Thyroid gland (tissue), 4 donors: ENCODE data around the gene ZBTB5. TPM values are rescaled to one million over a fixed set of nuclear protein-coding genes. Genes with fewer than 3 reads are reported as not detected.

ENCODE experiments used
- DNase-seq, 2 donors: peaks; one replicate each; pipeline ENCODE4 v3.0.0-alpha.2; 2019
- H3K27ac ChIP-seq, 3 donors: fragments of 200-600 bp; sonication (generic); 1 replicate in 2 of 3; 2 replicates in 1 of 3; pipeline ENCODE4 v1.5.1; 2016 to 2019; ENCODE audit warnings: mild to moderate bottlenecking in 1 of 3, moderate library complexity in 1 of 3
- H3K27me3 ChIP-seq: fragments of 200-600 bp; sonication (generic); one replicate; pipeline ENCODE4 v1.5.1; 2019
- H3K36me3 ChIP-seq, 2 donors: fragments of 200-600 bp; sonication (generic); one replicate each; pipeline ENCODE4 v1.5.1; 2016 to 2019
- H3K4me1 ChIP-seq, 2 donors: fragments of 200-600 bp; sonication (generic); one replicate each; pipeline ENCODE4 v1.5.1; 2017 to 2019
- H3K4me3 ChIP-seq, 3 donors: fragments of 200-600 bp; sonication (generic); replicated peaks in 1 of 3; 1 replicate in 2 of 3; 2 replicates in 1 of 3; pipeline ENCODE4 v1.5.1; 2016; ENCODE audit warnings: mild to moderate bottlenecking in 1 of 3
- H3K9me3 ChIP-seq: fragments of 200-600 bp; sonication (generic); one replicate; pipeline ENCODE4 v1.5.1; 2017
- POLR2A ChIP-seq, 2 donors: fragments of 450-650 bp; IDR thresholded peaks; one replicate each; pipeline ENCODE4 v1.6.1; 2017; ENCODE audit warnings: antibody characterized with exemption in 2 of 2, mild to moderate bottlenecking in 2 of 2, moderate library complexity in 1 of 2
- WGBS, 2 donors: methylation state at CpG; one replicate each; pipeline ENCODE4 v1.1.5; 2017; 5-methylcytosine and 5-hydroxymethylcytosine counted together
- intact Hi-C: fragments of 100-400 bp; cut with DNase I; formaldehyde crosslinking; loops from one replicate; pipeline ENCODE4 v1.15.1; 2023
- total RNA-seq, 4 donors: library from RNA; depleted of rRNA; stranded (reverse); fragments of >200 nt; gene quantifications; one replicate each; pipeline ENCODE4 v1.2.3, GENCODE V29; 2016
- TF ChIP-seq, protein P1 (sequence below), 6 experiments: fragments of 200-600 bp in 3 of 6; fragments of 450-650 bp in 3 of 6; sonication (generic) in 3 of 6; IDR thresholded peaks; one replicate each; pipeline ENCODE4 v1.5.1; 2016 to 2019; ENCODE audit warnings: antibody characterized with exemption in 6 of 6, mild to moderate bottlenecking in 2 of 6, inconsistent platforms in 1 of 6, moderate library complexity in 1 of 6

ZBTB5 gene
- total RNA-seq, 4 donors from 2014 or later = 19.2 to 26.8 (median 22.3) TPM

- no peak overlapping the region for H3K27ac ChIP-seq
- 88 to 92% methylated on average over 7 of the region's 7 CpGs for WGBS, 2 donors
- intact Hi-C loops = loop anchor here (10.0 kb wide), 1 partner anchor 145 kb away; the partner anchor contains the start of gene FRMPD1
- no peak overlapping the region for H3K4me3 ChIP-seq
- H3K36me3 ChIP-seq = peaks cover 0 to 4% of the 10 kb centered on the region in 2 donors
- no peaks in the 10 kb centered on the region for H3K27me3 ChIP-seq
- DNase-seq = no peak
- no peaks in the 10 kb centered on the region for H3K4me1 ChIP-seq
- TF ChIP-seq, protein P1, sequence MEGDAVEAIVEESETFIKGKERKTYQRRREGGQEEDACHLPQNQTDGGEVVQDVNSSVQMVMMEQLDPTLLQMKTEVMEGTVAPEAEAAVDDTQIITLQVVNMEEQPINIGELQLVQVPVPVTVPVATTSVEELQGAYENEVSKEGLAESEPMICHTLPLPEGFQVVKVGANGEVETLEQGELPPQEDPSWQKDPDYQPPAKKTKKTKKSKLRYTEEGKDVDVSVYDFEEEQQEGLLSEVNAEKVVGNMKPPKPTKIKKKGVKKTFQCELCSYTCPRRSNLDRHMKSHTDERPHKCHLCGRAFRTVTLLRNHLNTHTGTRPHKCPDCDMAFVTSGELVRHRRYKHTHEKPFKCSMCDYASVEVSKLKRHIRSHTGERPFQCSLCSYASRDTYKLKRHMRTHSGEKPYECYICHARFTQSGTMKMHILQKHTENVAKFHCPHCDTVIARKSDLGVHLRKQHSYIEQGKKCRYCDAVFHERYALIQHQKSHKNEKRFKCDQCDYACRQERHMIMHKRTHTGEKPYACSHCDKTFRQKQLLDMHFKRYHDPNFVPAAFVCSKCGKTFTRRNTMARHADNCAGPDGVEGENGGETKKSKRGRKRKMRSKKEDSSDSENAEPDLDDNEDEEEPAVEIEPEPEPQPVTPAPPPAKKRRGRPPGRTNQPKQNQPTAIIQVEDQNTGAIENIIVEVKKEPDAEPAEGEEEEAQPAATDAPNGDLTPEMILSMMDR (IDR thresholded peaks at IDR 0.05) = no peak
- no peak for TF ChIP-seq POLR2A (IDR thresholded peaks at IDR 0.05)
- no peaks in the 10 kb centered on the region for H3K9me3 ChIP-seq
These were observed 44.3 kb upstream of the ZBTB5 start for GRCh38 chr9:37509536-37509935.

DNA sequence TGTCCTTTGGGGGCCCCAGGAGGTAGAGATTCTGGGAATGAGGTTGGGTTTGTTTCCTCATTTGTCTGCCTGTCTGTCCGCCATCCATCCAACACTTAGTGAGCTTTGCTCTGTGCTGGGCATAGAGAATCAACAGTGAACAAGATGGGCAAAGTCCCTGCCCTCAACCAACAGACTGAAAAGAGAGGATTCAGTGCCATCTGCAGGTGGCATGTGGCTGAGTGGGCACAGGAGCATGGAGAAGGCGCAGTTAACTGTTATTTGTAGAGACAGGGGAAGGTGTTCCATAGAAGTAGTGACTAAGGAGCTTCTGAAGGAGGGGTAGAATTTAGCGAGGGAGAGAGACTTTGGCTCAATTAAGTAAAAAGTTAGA is 43.6 kb upstream of the ZBTB5 start:
- H3K36me3 ChIP-seq = peaks cover 0 to 4% of the 10 kb centered on the region in 2 donors
- no peak for DNase-seq
- H3K27ac ChIP-seq = no peak overlapping the region
- no peaks in the 10 kb centered on the region for H3K27me3 ChIP-seq
- intact Hi-C loops = loop anchor here (10.0 kb wide), 1 partner anchor 146 kb away; the partner anchor contains the start of gene FRMPD1
- H3K4me3 ChIP-seq = no peak overlapping the region
- H3K4me1 ChIP-seq = no peaks in the 10 kb centered on the region
- no peak for TF ChIP-seq POLR2A (IDR thresholded peaks at IDR 0.05)
- TF ChIP-seq, protein P1 (IDR thresholded peaks at IDR 0.05) = no peak
- H3K9me3 ChIP-seq = no peaks in the 10 kb centered on the region
- 96 to 99% methylated on average over 3 of the region's 3 CpGs for WGBS, 2 donors

GRCh38 chr9:37508135-37508833 is 43.0 kb upstream of the ZBTB5 start:
- intact Hi-C loops = loop anchor here (10.0 kb wide), 1 partner anchor 147 kb away; the partner anchor contains the start of gene FRMPD1
- no peak overlapping the region for H3K27ac ChIP-seq
- no peaks in the 10 kb centered on the region for H3K9me3 ChIP-seq
- H3K36me3 ChIP-seq = peaks cover 5% of the 10 kb centered on the region in 2 donors
- TF ChIP-seq, protein P1 (IDR thresholded peaks at IDR 0.05) = no peak
- no peak for TF ChIP-seq POLR2A (IDR thresholded peaks at IDR 0.05)
- 84 to 92% methylated on average over 5 of the region's 5 CpGs for WGBS, 2 donors
- H3K27me3 ChIP-seq = no peaks in the 10 kb centered on the region
- no peak overlapping the region for H3K4me3 ChIP-seq
- H3K4me1 ChIP-seq = no peaks in the 10 kb centered on the region
- DNase-seq = no peak

GRCh38 chr9:37507566-37508134 is 42.4 kb upstream of the ZBTB5 start:
- 95 to 98% methylated on average over 10 of the region's 11 CpGs for WGBS, 2 donors
- TF ChIP-seq POLR2A (IDR thresholded peaks at IDR 0.05) = no peak
- TF ChIP-seq, protein P1 (IDR thresholded peaks at IDR 0.05) = no peak
- DNase-seq = no peak
- Histone ChIP-seq H3K36me3 (peaks cover 7 to 11% of the 10 kb centered on the region in 2 donors), H3K27ac (no peak overlapping the region), H3K27me3 (no peaks in the 10 kb centered on the region), H3K4me3 (no peak overlapping the region), H3K9me3 (no peaks in the 10 kb centered on the region), H3K4me1 (no peaks in the 10 kb centered on the region)
- intact Hi-C loops = loop anchor here (10.0 kb wide), 1 partner anchor 147 kb away; the partner anchor contains the start of gene FRMPD1

GRCh38 chr9:37504605-37505004 is 39.4 kb upstream of the ZBTB5 start:
- TF ChIP-seq POLR2A (IDR thresholded peaks at IDR 0.05) = no peak
- TF ChIP-seq, protein P1 (IDR thresholded peaks at IDR 0.05) = no peak
- WGBS, 2 donors = 92 to 94% methylated on average over 5 of the region's 5 CpGs
- H3K4me1 ChIP-seq = no peaks in the 10 kb centered on the region
- peaks cover 7 to 26% of the 10 kb centered on the region in 2 donors for H3K36me3 ChIP-seq
- no peak overlapping the region for H3K4me3 ChIP-seq
- DNase-seq = no peak
- no peak overlapping the region for H3K27ac ChIP-seq
- H3K27me3 ChIP-seq = no peaks in the 10 kb centered on the region
- H3K9me3 ChIP-seq = no peaks in the 10 kb centered on the region
- intact Hi-C loops = loop anchor here (10.0 kb wide), 1 partner anchor 150 kb away; the partner anchor contains the start of gene FRMPD1
